ENCODE results near the gene SEMG2.

DNA sequence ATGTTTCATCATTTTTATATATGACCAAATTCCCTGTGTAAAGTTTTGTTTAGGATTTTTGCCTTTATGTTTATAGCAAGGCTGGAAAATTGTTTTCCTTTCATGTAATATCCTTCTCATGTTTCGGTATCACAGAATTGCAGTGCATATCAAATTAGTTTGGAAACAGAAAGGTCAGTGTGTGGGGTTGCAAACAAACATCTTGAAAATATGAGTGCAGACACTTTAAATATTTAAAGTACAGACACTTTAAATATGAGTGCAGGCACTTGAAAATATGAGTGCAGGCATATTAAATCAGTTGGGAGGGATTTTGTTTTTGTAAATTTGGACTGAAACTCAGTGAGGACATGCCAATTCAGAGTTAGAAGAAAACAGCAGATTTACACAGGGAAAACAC, 26.7 kb downstream of the SEMG2 start:
- TF ChIP-seq, protein P1, sequence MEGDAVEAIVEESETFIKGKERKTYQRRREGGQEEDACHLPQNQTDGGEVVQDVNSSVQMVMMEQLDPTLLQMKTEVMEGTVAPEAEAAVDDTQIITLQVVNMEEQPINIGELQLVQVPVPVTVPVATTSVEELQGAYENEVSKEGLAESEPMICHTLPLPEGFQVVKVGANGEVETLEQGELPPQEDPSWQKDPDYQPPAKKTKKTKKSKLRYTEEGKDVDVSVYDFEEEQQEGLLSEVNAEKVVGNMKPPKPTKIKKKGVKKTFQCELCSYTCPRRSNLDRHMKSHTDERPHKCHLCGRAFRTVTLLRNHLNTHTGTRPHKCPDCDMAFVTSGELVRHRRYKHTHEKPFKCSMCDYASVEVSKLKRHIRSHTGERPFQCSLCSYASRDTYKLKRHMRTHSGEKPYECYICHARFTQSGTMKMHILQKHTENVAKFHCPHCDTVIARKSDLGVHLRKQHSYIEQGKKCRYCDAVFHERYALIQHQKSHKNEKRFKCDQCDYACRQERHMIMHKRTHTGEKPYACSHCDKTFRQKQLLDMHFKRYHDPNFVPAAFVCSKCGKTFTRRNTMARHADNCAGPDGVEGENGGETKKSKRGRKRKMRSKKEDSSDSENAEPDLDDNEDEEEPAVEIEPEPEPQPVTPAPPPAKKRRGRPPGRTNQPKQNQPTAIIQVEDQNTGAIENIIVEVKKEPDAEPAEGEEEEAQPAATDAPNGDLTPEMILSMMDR (IDR thresholded peaks at IDR 0.05): no peak
- TF ChIP-seq POLR2A (IDR thresholded peaks at IDR 0.05): no peak
